SU-DHL-6 (cell line): ENCODE measurements around the gene DCDC2C.

ENCODE experiments used
- CTCF ChIP-seq: fragments of 200-600 bp; sonication (generic); IDR thresholded peaks from one replicate; pipeline ENCODE4 v1.5.1; 2017; ENCODE audit warnings: antibody characterized with exemption, mild to moderate bottlenecking, low read length, moderate library complexity; ENCODE audit not compliant: insufficient read depth, poor library complexity, severe bottlenecking
- EZH2phosphoT487 ChIP-seq: fragments of 200-600 bp; sonication (generic), shearing (Covaris generic); conservative IDR thresholded peaks from 2 replicates; pipeline ENCODE4 v1.6.1; 2018; ENCODE audit warnings: mild to moderate bottlenecking, antibody characterized with exemption, low read length, moderate library complexity, mixed read lengths

- TF ChIP-seq CTCF (no peak), EZH2phosphoT487 (no peak)
These were observed 27.7 kb upstream of the DCDC2C start for GRCh38 chr2:3675687-3676086.
